ENCODE results near the gene RUNX1. TPM values are rescaled to one million over a fixed set of nuclear protein-coding genes. Genes with fewer than 3 reads are reported as not detected.

The RUNX1 gene
- polyA plus RNA-seq, 6 donors from 2014 or later: 8.8 to 20.7 (median 14.6) TPM

DNA sequence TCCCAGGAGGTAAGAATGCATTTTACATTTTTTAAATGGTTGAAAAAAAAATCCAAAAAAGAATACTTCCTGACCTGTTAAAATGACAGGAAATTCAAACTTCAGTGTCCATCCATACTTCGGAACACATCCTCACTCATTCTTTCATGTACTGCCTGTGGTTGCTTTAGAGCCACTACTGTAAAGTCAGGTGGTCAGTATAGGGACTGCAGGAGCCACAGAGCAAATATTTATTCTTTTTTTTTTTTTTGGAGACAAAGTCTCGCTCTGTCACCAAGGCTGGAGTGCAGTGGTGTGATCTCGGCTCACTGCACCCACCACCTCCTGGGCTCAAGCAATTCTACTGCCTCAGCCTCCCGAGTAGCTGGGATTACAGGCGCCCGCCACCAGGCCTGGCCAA lies 255.6 kb downstream of the RUNX1 start:
- H3K4me3 Mint-ChIP-seq: no peak overlapping the region
- ATAC-seq (ENCODE audit: low read depth in 2 of 2): no peak
- H3K36me3 Mint-ChIP-seq: peaks cover 7 to 22% of the 10 kb centered on the region in 2 donors
- H3K27ac Mint-ChIP-seq: no peak overlapping the region
- DNase-seq: no peak
- H3K9me3 Mint-ChIP-seq: no peaks in the 10 kb centered on the region
- no peaks in the 10 kb centered on the region for H3K4me1 Mint-ChIP-seq
- H3K27me3 Mint-ChIP-seq: no peaks in the 10 kb centered on the region

DNA sequence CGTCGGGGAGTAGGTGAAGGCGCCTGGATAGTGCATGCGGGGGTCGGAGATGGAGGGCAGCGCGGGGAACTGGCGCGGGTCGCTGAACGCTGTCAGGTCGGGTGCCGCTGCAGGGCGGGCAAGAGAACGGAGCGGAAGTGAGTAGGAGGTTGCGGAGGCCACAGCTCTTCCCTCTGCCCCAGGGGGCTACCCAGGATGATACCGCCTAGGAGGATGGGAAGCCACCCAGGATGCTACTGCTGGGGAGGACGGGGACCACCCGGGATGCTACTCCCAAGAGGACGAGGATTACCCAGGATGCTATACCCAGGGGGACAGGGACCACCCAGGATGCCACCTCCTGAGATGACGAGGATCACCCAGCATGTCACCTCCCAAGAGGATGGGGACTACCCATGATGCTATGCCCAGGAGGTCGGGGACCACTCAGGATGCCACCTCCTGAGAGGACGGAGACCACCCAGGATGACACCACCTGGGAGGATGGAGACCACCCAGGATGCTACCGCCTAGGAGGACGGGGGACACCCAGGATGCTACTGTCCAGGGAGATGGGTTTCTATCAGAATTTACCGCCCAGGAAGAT lies 256.5 kb downstream of the RUNX1 start:
- DNase-seq: no peak
- no peak overlapping the region for H3K4me3 Mint-ChIP-seq
- peak overlapping the region in 1 of 6 donors; percentile 24 for H3K27ac Mint-ChIP-seq
- peaks cover 0 to 17% of the 10 kb centered on the region in 2 donors for H3K36me3 Mint-ChIP-seq
- no peaks in the 10 kb centered on the region for H3K4me1 Mint-ChIP-seq
- no peaks in the 10 kb centered on the region for H3K27me3 Mint-ChIP-seq
- ATAC-seq (ENCODE audit: low read depth in 2 of 2): no peak
- H3K9me3 Mint-ChIP-seq: no peaks in the 10 kb centered on the region

GRCh38 chr21:34791776-34792503 lies 257.2 kb downstream of the RUNX1 start:
- H3K27ac Mint-ChIP-seq: peak overlapping the region in 2 of 6 donors; percentile 29 to 59
- H3K27me3 Mint-ChIP-seq: no peaks in the 10 kb centered on the region
- no peak for ATAC-seq (ENCODE audit: low read depth in 2 of 2)
- no peaks in the 10 kb centered on the region for H3K9me3 Mint-ChIP-seq
- no peak overlapping the region for H3K4me3 Mint-ChIP-seq
- no peak for DNase-seq
- H3K36me3 Mint-ChIP-seq: peaks cover 0 to 17% of the 10 kb centered on the region in 2 donors
- no peaks in the 10 kb centered on the region for H3K4me1 Mint-ChIP-seq

DNA sequence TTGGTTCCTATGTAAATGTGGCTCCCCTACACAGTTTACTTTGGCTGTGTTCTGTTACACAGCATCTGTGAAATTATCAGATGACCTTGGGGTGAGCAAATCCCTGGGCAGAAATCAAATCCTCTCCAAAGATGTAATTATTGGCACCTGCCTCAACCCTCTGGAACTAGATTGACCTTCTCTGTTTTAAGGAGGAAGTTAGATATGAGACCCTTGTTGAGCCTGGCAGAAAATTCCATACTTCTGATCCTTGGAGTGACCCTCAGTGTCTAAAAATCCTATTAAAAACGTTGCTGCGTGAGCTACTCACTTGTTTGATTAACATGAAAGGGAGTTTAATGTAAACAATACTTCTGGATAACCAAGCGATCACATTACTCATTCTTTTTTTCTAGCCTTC lies 258.3 kb downstream of the RUNX1 start:
- Mint-ChIP-seq H3K4me1 (no peaks in the 10 kb centered on the region), H3K4me3 (no peak overlapping the region), H3K27me3 (no peaks in the 10 kb centered on the region), H3K27ac (no peak overlapping the region), H3K36me3 (peaks cover 0 to 17% of the 10 kb centered on the region in 2 donors), H3K9me3 (no peaks in the 10 kb centered on the region)
- ATAC-seq (ENCODE audit: low read depth in 2 of 2): no peak
- DNase-seq: no peak

- H3K36me3 Mint-ChIP-seq: peaks cover 0 to 17% of the 10 kb centered on the region in 2 donors
- no peaks in the 10 kb centered on the region for H3K9me3 Mint-ChIP-seq
- H3K27me3 Mint-ChIP-seq: no peaks in the 10 kb centered on the region
- H3K4me1 Mint-ChIP-seq: no peaks in the 10 kb centered on the region
- H3K27ac Mint-ChIP-seq: no peak overlapping the region
- DNase-seq: no peak
- H3K4me3 Mint-ChIP-seq: no peak overlapping the region
- ATAC-seq (ENCODE audit: low read depth in 2 of 2): no peak
Measured at GRCh38 chr21:34790341-34790740, 258.8 kb downstream of the RUNX1 start.

GRCh38 chr21:34788879-34789278 lies 260.2 kb downstream of the RUNX1 start:
- ATAC-seq (ENCODE audit: low read depth in 2 of 2) (no peak), DNase-seq (no peak)
- Mint-ChIP-seq H3K27ac (peak overlapping the region in 1 of 6 donors; percentile 81), H3K27me3 (no peaks in the 10 kb centered on the region), H3K36me3 (peaks cover 0 to 7% of the 10 kb centered on the region in 2 donors), H3K9me3 (no peaks in the 10 kb centered on the region), H3K4me3 (no peak overlapping the region), H3K4me1 (no peaks in the 10 kb centered on the region)

DNA sequence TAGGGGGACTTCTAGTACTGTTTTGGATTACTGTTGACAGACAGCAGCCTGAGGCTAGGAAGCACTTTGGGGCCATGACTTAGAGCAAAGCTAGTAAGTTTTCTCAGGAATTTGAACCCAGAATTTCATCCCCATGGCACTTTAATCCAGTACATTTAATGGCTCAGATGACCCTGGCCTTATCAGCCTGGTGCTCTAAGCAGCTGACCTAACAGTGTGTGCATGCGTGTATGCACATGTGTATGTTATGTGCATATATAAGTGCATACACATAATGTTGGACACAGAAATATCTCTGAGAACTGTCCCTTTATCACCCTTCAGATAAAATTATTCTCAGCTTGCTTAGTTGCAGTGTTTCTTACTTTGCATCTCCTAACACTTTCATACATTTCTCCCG lies 265.3 kb downstream of the RUNX1 start:
- Mint-ChIP-seq H3K36me3 (peaks cover 7 to 8% of the 10 kb centered on the region in 2 donors), H3K4me1 (peaks cover 0 to 5% (median 0%) of the 10 kb centered on the region in 3 donors), H3K4me3 (no peak overlapping the region), H3K27me3 (peaks cover 0 to 8% (median 0%) of the 10 kb centered on the region in 3 donors), H3K9me3 (peaks cover 0 to 9% (median 7%) of the 10 kb centered on the region in 7 donors), H3K27ac (no peak overlapping the region)
- DNase-seq (no peak), ATAC-seq (ENCODE audit: low read depth in 2 of 2) (no peak)

DNA sequence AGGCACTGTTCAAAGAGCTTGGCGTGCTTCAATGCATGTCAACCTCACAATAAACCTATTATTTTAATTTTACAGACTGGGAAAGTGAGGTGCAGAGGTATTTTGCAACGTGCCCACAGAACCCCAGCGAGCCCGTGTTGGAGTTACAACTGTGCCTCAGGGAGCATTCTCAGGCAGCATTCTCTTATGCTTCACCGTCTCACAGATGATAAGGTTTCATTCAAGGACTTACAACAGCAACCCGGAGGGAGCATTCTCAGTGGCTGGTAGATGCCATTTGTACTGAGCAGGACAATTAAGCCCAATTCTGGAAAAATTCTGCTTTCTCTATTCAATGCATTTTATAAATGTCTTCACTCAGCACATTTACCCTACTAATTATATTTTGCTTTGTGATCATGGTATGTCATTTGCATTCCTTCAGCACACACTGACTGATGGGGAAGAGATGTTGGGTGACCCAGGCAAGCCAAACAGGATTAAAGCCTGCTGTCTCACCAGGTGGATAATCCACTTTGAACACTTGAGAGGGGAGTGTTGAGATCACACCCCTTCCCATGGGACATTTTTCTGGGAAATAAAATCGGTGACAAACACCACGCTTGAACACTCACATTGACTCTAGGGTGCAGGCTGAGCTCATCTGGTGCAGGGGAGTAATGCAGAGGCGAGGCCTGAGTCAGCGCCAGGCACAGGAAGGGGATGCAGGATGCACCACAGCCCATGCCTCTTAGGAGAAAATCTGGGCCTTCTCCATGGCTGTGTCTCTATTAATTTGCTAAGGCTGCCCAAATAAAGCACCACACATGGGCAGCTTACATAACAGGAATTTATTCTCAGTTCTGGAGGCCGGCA lies 266.4 kb downstream of the RUNX1 start:
- Mint-ChIP-seq H3K4me1 (peaks cover 0 to 5% (median 0%) of the 10 kb centered on the region in 3 donors), H3K4me3 (no peak overlapping the region), H3K27me3 (peaks cover 0 to 8% (median 6%) of the 10 kb centered on the region in 3 donors), H3K27ac (peak overlapping the region in 1 of 6 donors; percentile 33), H3K9me3 (peaks cover 0 to 9% (median 7%) of the 10 kb centered on the region in 7 donors), H3K36me3 (peaks cover 7 to 8% of the 10 kb centered on the region in 2 donors)
- DNase-seq: no peak
- no peak for ATAC-seq (ENCODE audit: low read depth in 2 of 2)

- no peak overlapping the region for H3K4me3 Mint-ChIP-seq
Measured at GRCh38 chr21:34781526-34781925, 267.6 kb downstream of the RUNX1 start.

GRCh38 chr21:34779860-34780259 lies 269.2 kb downstream of the RUNX1 start:
- no peak overlapping the region for H3K4me3 Mint-ChIP-seq
- peaks cover 5 to 27% (median 14%) of the 10 kb centered on the region in 3 donors for H3K27me3 Mint-ChIP-seq
- H3K36me3 Mint-ChIP-seq: peaks cover 7 to 8% of the 10 kb centered on the region in 2 donors
- DNase-seq: no peak
- H3K4me1 Mint-ChIP-seq: peaks cover 0 to 5% (median 0%) of the 10 kb centered on the region in 3 donors
- peaks cover 0 to 9% (median 7%) of the 10 kb centered on the region in 7 donors for H3K9me3 Mint-ChIP-seq
- no peak for ATAC-seq (ENCODE audit: low read depth in 2 of 2)
- no peak overlapping the region for H3K27ac Mint-ChIP-seq

More at GRCh38 chr21:34781526-34781925, 267.6 kb downstream of the RUNX1 start:
- Mint-ChIP-seq H3K4me1 (peaks cover 0 to 5% (median 0%) of the 10 kb centered on the region in 3 donors), H3K27me3 (peaks cover 5 to 14% (median 14%) of the 10 kb centered on the region in 3 donors), H3K36me3 (peaks cover 7 to 8% of the 10 kb centered on the region in 2 donors), H3K9me3 (peaks cover 0 to 9% (median 7%) of the 10 kb centered on the region in 7 donors), H3K27ac (no peak overlapping the region)
- ATAC-seq (ENCODE audit: low read depth in 2 of 2) (no peak), DNase-seq (no peak)

GRCh38 chr21:34775793-34776192 lies 273.3 kb downstream of the RUNX1 start:
- Mint-ChIP-seq H3K27ac (no peak overlapping the region), H3K27me3 (peaks cover 5 to 27% (median 10%) of the 10 kb centered on the region in 3 donors), H3K36me3 (peaks cover 7 to 8% of the 10 kb centered on the region in 2 donors), H3K4me3 (no peak overlapping the region), H3K9me3 (peaks cover 0 to 11% (median 7%) of the 10 kb centered on the region in 7 donors), H3K4me1 (peaks cover 0 to 5% (median 0%) of the 10 kb centered on the region in 3 donors)
- DNase-seq (no peak), ATAC-seq (ENCODE audit: low read depth in 2 of 2) (no peak)

GRCh38 chr21:34774750-34775149 lies 274.4 kb downstream of the RUNX1 start:
- H3K4me1 Mint-ChIP-seq: no peaks in the 10 kb centered on the region
- ATAC-seq (ENCODE audit: low read depth in 2 of 2): no peak
- no peak overlapping the region for H3K27ac Mint-ChIP-seq
- no peak for DNase-seq
- peaks cover 5 to 27% (median 6%) of the 10 kb centered on the region in 3 donors for H3K27me3 Mint-ChIP-seq
- no peaks in the 10 kb centered on the region for H3K36me3 Mint-ChIP-seq
- H3K4me3 Mint-ChIP-seq: no peak overlapping the region
- peaks cover 0 to 4% (median 0%) of the 10 kb centered on the region in 7 donors for H3K9me3 Mint-ChIP-seq

DNA sequence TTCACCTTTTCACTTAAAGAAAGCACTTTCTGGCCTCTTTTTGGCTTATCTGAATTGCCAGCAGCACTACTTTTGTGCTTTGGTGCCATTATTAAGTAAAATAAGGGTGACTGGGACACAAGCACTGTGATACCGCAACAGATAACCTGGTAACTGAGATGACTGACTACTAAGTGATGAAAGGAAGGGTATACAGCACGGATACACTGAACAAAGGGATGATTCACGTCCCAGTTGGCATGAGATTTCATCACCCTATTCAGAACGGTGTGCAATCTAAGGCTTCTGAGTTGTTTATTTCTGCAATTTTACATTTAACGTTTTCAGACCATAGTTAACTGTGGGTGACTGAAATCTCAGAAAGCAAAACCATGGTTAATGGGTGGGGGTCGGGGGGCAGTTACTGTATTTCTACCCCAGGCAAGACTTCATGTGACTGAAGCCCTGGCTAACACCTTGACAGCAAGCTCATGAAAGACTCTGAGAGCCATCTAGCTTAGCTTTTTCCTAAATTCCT lies 277.5 kb downstream of the RUNX1 start:
- peaks cover 0 to 4% (median 0%) of the 10 kb centered on the region in 7 donors for H3K9me3 Mint-ChIP-seq
- DNase-seq (no peak), ATAC-seq (ENCODE audit: low read depth in 2 of 2) (no peak)
- no peak overlapping the region for H3K4me3 Mint-ChIP-seq
- H3K4me1 Mint-ChIP-seq: no peaks in the 10 kb centered on the region
- no peaks in the 10 kb centered on the region for H3K36me3 Mint-ChIP-seq
- peaks cover 0 to 22% (median 6%) of the 10 kb centered on the region in 3 donors for H3K27me3 Mint-ChIP-seq
- no peak overlapping the region for H3K27ac Mint-ChIP-seq

Measured in naive B cell (primary cell).